GM19372 (cell line): Measurements from ENCODE around the gene CALY.

Experiments
- ATAC-seq: cut with Tn5 transposase; IDR thresholded peaks from one replicate; pipeline ENCODE4 v1.9.1; 2021; ENCODE audit warnings: mild to moderate bottlenecking, low read depth, moderate library complexity; ENCODE audit not compliant: unreplicated experiment

The CALY gene

GRCh38 chr10:133294189-133294588 is 42.5 kb downstream of the CALY start:
- no peak for ATAC-seq

DNA sequence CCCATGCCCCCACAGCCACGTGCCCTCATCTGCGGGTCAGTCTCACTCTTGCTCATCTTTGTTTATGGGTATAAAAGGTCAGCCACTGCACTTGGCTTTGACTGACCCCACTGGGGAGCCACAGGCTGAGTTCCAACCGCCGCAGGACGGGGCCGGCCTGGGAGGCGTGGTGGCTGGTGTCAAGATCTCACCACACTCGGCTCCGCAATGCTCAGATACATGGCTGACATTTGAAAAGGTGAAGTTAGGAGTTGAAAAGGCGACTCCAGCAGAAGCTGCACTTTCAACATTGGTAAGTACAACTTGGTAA is 42.9 kb downstream of the CALY start:
- no peak for ATAC-seq

DNA sequence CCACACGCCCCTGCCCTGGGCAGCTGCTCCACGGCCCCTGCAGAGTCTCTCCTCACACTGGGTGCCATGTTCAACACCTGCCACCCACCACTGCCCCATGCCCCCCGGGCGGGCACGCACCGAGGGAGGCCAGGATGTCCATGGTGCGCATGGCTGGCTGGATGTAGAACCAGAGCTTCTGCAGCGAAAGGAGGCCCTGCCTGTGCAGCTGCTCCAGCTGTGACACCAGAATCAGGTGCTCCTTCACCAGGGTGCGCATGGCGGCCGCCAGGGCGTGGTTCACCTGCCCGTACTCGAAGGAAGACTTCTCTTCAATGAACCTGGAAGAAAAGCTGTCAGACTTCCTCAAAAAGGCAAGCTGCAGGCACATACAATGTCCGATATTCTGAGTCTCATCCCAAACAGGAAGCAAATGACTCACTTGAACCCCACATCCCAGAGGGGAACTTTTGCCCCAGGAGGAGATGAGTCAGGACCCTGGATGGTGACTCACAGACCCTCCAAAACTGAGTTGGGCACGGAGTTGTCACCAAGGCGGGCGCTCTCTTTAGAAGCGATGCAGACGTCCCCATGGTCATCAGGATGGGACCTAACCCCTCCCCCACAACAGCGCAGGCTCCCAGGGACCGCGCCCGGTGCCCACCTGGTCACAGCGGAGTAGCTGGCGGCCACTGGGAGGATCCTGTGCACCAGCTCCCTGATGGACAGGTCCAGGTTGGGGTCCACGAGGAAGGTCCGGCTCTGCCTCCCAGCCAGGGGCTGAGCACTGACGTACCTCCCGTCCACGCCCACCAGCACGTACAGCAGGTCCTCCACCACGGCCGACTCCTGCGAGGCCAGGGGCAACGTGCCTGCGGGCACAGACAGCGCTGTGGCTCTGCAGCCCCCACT is 43.5 kb downstream of the CALY start:
- no peak for ATAC-seq

- no peak for ATAC-seq
Observed at GRCh38 chr10:133289761-133290160, 46.9 kb downstream of the CALY start.

DNA sequence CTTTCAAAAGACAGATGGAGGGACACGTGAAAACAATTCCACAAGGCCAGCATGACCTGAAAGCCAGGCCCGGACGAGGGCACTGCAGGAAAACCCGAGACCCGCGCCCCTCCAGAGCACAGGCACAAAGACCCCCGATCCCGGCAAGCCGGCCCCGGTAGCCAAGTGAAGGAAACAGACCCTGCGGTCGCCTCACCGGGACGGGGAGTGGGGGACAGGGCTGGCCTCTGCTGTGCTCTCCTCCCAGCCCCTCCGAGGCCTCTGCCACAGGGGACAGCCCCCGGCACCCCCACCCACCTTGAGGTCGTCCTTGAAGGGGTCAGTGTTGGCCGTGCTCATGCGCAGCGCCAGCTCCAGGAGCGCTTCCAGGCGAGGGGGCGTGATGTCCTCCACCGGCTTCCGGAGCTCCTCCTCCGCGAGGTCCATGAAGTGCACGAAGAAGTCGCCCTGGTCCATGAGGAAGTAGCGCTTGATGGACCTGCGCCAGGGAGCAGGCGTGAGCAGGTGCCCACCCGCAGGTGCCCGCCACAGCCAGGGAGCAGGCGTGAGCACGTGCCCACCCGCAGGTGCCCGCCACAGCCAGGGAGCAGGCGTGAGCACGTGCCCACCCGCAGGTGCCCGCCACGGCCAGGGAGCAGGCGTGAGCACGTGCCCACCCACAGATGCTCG is 48.7 kb downstream of the CALY start:
- no peak for ATAC-seq

DNA sequence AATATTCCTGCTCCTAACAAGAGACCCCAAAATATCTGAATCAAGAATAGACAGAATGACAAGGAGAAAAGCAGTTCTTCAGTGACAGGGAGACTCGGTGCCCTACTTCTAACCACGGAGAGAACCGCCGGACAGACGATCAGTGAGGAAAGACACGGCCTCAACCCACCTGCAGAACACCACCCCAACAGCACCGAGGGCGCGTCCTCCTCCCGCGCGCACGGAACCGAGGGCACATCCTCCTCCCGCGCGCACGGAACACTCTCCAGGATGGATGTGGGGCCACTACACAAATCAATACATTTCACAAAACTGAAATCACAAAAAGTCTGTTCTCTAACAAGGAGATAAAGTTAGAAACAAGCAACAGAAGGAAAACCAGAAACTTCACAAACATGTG is 50.3 kb downstream of the CALY start:
- no peak for ATAC-seq

DNA sequence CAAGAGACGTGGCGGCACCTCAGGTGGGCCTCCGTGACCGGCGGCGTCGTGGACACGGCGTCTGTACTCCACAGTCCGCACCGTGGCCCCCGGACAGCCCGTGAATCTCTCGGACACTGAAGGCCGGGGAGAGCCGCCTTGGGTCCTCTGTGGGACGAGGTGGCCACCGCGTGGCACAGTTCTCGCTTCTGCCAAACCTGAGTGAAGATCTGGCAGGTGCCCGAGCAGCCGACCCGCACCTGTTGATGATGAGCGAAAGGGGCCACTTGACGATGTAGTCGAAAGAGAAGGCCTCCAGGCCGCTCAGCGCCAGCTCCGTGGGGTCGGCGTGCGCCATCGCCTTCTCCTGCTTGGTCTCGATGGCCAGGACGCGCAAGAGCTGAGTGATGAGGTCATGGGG is 51.5 kb downstream of the CALY start:
- ATAC-seq = no peak

GRCh38 chr10:133283931-133284330 is 52.8 kb downstream of the CALY start:
- no peak for ATAC-seq

GRCh38 chr10:133282846-133283390 is 53.8 kb downstream of the CALY start:
- ATAC-seq = no peak

- no peak for ATAC-seq
Observed at GRCh38 chr10:133281628-133282372, 54.9 kb downstream of the CALY start.

DNA sequence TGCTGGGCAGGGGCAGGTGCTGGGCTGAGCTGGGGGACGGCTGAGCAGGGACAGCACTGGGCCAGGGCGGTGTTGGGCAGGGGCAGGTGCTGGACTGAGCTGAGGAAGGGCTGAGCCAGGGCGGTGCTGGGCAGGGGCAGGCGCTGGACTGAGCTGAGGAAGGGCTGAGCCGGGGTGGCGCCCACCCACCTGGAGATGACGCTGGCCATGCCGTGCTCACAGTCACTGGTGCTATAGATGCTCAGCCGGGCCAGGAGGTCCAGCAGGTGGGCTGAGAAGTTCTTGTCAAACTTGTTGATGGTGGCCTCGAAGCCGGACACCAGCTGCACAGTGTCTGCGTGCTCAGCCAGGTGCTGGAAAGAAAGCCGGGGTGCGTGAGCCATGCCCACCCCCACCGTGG is 55.6 kb downstream of the CALY start:
- ATAC-seq = no peak

- no peak for ATAC-seq
Observed at GRCh38 chr10:133280391-133281059, 56.2 kb downstream of the CALY start.

GRCh38 chr10:133279326-133280226 is 57.1 kb downstream of the CALY start:
- no peak for ATAC-seq

- peak; percentile 42 for ATAC-seq
Observed at GRCh38 chr10:133278577-133279265, 58.0 kb downstream of the CALY start.

DNA sequence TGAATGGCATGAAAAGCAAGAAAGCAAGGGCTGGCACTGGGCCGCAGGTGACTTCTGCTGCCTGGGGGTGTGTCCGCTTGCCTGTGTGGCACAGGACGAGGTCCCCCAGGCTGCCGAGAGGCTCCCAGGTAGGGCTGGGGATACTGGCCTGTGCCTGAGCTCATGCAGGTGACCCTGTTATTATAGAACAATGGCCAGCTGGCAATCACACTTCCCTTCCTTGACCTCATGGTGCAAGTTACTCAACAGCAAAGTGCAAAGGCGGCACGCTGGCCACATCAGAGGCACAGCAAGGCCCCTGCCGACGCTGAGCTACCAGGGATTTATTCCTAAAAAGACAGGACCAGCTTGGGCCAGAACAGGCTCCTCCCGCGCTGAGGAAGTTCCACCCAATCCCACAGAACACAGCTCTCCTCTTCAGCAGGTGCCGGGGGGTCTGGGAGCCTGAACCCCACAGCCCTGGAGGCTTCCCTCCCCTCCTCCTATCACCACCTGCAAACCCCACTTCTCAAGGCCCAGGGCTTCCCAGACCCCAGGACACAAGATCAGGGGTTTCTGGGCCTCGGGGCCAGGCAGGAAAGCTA is 58.6 kb downstream of the CALY start:
- ATAC-seq = no peak

- ATAC-seq = no peak
Observed at GRCh38 chr10:133277277-133277992, 59.3 kb downstream of the CALY start.

- ATAC-seq = peak; percentile 55
Observed at GRCh38 chr10:133276435-133277201, 60.1 kb downstream of the CALY start, which contains the start of gene ADAM8. TSS of gene ADAM8 (minus strand) at chr10:133276868. CDS start at chr10:133276817, 51 bp downstream.
